ENCODE measurements around the gene CRIM1. TPM values are rescaled to one million over a fixed set of nuclear protein-coding genes. Genes with fewer than 3 reads are reported as not detected.

Gene CRIM1
- total and polyA plus RNA-seq, 12 donors = 14.1 to 83.6 (median 54.8) TPM

- no peak for DNase-seq
- H3K9me3 ChIP-seq = no peaks in the 10 kb centered on the region
- no peaks in the 10 kb centered on the region for H3K27me3 ChIP-seq
- no peak overlapping the region for H3K4me3 ChIP-seq
- WGBS, 2 donors = 92 to 94% methylated on average over 3 of the region's 3 CpGs
- no peak overlapping the region for H3K27ac ChIP-seq
- intact Hi-C loops (cut with DNase I) = no loop called here
- H3K36me3 ChIP-seq = peaks cover 0 to 100% (median 27%) of the 10 kb centered on the region in 9 donors
- TF ChIP-seq CTCF (IDR thresholded peaks at IDR 0.05) = no peak
- H3K4me1 ChIP-seq = peaks cover 0 to 8% (median 0%) of the 10 kb centered on the region in 9 donors
- ATAC-seq = no peak
Observed at GRCh38 chr2:36582951-36583350, 227.4 kb downstream of the CRIM1 start.

- intact Hi-C loops (cut with DNase I) = no loop called here
- peaks cover 0 to 14% (median 6%) of the 10 kb centered on the region in 9 donors for H3K4me1 ChIP-seq
- no peak overlapping the region for H3K27ac ChIP-seq
- no peak for ATAC-seq
- H3K36me3 ChIP-seq = peaks cover 0 to 99% (median 21%) of the 10 kb centered on the region in 9 donors
- H3K9me3 ChIP-seq = no peaks in the 10 kb centered on the region
- no peak for DNase-seq
- H3K27me3 ChIP-seq = no peaks in the 10 kb centered on the region
- no peak overlapping the region for H3K4me3 ChIP-seq
- 94 to 97% methylated on average over 1 of the region's 1 CpG for WGBS, 2 donors
- no peak for TF ChIP-seq CTCF (IDR thresholded peaks at IDR 0.05)
Observed at GRCh38 chr2:36584148-36584794, 228.7 kb downstream of the CRIM1 start.

- WGBS, 2 donors = 97 to 98% methylated on average over 6 of the region's 6 CpGs
- Histone ChIP-seq H3K36me3 (peaks cover 0 to 92% (median 12%) of the 10 kb centered on the region in 9 donors), H3K27ac (no peak overlapping the region), H3K9me3 (no peaks in the 10 kb centered on the region), H3K4me3 (no peak overlapping the region), H3K4me1 (peaks cover 0 to 30% (median 13%) of the 10 kb centered on the region in 9 donors), H3K27me3 (no peaks in the 10 kb centered on the region)
- no peak for TF ChIP-seq CTCF (IDR thresholded peaks at IDR 0.05)
- intact Hi-C loops (cut with DNase I) = no loop called here
- ATAC-seq = no peak
- DNase-seq = no peak
Observed at GRCh38 chr2:36586672-36587071, 231.1 kb downstream of the CRIM1 start.

- ATAC-seq (peak in 1 of 8 donors; percentile 36), DNase-seq (no peak)
- Histone ChIP-seq H3K27ac (no peak overlapping the region), H3K9me3 (no peaks in the 10 kb centered on the region), H3K36me3 (peaks cover 0 to 88% (median 12%) of the 10 kb centered on the region in 9 donors), H3K27me3 (no peaks in the 10 kb centered on the region), H3K4me3 (no peak overlapping the region), H3K4me1 (peaks cover 0 to 31% (median 13%) of the 10 kb centered on the region in 9 donors)
- TF ChIP-seq CTCF (IDR thresholded peaks at IDR 0.05) = no peak
- intact Hi-C loops (cut with DNase I) = no loop called here
- WGBS, 2 donors = 90% methylated on average over 1 of the region's 1 CpG
Observed at GRCh38 chr2:36587101-36587500, 231.5 kb downstream of the CRIM1 start.
